ENCODE data around the gene PHF2.

Gene PHF2

DNA sequence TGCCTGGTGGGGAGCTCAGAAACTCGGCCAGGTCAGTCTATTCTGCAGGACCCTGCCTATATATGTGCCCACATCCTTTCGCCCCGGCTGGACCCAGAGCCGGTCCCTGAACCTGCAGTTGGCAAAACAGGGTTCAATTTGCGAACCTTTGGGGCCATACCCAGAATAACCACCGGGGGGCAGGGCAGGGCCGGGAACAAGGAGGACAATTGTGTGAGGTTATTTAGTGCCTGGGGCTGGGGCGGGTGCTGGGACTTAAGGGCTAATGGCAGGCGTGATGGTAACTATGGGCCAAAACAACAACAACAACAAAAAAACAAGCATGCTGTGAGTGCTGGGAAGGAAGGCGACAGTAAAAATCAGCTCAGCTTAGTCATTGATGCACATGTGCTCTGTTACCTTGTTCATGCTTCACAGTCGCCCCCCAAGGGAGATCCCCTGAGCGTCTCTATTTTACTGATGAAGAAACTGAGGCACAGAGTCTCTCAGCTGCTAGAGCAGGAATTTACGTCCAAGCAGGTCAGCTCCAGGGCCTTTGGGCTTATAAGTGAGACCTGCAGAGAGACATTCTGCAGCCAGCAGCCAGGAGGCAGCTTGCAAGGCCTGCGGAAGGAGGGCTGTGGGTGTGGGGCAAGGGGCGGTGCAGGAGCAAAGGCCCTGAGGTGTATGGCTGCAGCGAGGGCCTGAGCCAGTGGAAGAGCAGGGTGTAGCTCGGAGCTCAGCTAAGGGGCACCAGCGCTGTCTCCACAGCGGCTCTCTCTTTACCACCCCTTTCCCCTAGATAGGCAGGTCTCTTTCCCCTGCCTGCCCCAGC lies 106.0 kb downstream of the PHF2 start:
- DNase-seq = peak; percentile 28

- DNase-seq = no peak
These were observed 107.1 kb downstream of the PHF2 start for GRCh38 chr9:93683331-93684134.

GRCh38 chr9:93684161-93684765 lies 107.9 kb downstream of the PHF2 start:
- no peak for DNase-seq

DNA sequence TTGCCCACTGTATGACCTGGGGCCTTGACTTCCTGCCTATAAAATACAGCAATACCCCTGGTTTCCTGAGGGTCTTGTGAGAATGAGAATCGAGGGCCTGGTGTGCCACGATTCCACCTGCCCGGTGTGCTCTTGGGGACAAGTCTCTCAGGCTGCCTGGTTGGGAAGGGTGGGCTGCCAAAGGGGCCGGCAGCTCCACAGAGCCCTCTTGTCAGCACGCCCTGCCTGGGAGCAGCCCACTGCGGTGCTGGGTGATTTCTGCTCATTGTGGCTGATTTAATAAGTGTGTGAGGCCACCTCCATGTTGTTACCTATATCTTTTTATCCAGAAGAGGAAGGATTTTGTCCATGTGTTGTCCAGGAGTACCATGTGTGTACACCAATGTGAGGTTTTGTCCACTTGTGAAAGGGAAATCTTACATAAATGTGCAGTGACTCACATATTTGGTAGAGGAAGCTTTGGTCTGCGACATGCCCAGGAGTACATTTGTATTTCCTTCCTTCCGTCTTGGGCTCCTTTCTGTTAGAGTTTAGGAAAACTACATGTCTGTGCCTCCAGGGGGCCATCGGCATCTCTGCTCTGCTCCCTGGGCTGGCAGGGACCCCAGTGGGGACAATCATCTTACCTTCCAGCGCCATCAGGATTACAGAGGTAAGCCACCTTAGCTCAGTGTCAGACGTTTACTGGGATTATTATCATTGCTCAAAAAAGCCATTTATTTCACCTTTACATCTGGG lies 108.6 kb downstream of the PHF2 start:
- DNase-seq = no peak

- no peak for DNase-seq
These were observed 109.9 kb downstream of the PHF2 start for GRCh38 chr9:93686127-93686879.

DNA sequence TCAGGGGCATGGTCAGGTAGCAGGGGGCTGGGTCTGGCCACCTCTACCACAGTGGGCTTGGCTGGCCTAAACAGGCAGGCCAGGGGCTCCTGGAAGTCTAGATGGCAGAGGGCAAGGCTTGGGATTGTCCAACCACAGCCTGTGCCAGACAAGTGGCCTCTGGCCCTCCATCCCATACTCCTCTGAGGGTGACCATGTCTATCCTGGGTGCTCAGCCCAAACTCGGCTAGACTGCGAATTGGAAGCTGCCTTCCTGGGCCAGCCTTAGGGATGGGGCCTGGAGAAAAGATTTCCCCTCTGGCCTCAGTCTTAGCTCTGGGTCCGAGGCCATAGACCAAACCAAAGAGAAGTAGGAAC lies 110.5 kb downstream of the PHF2 start:
- DNase-seq = no peak

GRCh38 chr9:93690618-93691017 lies 114.2 kb downstream of the PHF2 start:
- no peak for DNase-seq

DNA sequence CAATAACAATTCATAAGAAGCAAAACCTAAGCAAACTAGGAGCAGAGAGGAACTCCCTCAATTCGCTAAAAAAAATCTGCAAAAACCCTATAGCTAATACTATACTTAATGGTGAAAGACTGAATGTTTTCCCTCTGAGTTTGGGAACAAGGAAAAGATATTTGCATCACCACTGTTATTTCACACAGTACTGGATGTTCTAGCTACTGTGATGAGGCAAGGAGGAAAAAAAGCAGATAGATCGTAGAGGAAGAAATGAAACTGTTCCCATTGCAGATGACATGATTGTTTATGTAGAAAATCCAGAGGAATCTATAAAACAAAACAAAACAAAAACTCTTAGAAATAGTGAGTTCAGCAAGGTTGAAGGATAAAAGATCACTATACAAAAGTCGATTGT lies 116.7 kb downstream of the PHF2 start:
- DNase-seq = no peak

GRCh38 chr9:93697352-93698139 lies 121.2 kb downstream of the PHF2 start:
- DNase-seq = no peak

- DNase-seq = no peak
These were observed 121.9 kb downstream of the PHF2 start for GRCh38 chr9:93698140-93698908.

DNA sequence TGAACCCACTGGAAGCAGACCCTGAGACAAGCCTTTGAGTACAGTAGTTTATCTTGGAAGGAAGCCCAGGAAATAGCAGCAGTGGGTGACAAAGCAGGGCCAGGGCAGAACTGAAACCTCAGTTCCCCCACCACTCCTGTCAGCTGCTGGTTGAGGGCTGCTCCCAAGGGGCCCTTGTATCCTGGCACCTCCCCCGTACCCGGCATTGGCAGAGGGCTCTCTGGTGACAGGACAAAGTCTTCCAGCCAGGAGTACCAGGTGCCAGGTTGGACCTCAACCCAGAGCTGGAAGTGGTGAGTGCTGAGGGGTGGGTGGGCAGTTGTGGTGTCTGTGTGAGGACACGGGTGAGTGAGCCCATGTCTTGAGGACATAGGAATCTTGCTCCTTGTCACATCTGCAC lies 123.3 kb downstream of the PHF2 start:
- DNase-seq = no peak

DNA sequence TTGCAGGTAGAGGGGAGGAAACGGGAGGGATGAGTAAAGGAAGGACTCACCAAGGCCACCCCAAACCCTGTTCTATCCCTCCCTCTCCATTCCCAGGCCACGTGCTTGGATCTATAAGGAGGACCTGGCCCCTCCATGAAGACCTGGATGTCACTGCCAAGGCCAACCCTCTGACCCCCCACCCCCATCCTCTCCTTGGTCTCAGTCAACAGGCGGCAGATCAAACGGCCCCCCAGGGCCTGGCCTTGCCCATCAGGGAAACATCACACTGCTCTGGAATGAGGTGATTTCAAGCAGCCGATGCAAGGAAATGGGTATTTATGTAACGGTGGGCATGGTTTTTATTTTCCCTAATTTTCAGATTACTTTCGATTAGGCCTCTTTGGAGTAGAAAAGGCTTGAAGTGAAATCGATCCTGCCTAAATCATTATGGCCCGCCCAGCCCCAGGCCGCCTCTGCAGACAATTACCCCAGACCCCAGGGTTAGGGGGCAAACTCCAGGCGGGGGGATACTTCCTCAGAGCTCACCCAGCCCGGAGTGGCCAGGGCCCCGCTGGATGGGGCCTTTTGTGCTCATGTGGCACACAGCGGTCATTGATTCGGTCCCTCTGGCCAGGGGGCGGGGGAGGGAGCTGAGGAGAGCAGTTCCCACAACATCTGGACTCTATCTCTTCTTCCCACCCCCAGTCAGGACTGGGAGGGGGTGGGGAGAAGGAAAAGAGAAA lies 125.3 kb downstream of the PHF2 start:
- no peak for DNase-seq

DNA sequence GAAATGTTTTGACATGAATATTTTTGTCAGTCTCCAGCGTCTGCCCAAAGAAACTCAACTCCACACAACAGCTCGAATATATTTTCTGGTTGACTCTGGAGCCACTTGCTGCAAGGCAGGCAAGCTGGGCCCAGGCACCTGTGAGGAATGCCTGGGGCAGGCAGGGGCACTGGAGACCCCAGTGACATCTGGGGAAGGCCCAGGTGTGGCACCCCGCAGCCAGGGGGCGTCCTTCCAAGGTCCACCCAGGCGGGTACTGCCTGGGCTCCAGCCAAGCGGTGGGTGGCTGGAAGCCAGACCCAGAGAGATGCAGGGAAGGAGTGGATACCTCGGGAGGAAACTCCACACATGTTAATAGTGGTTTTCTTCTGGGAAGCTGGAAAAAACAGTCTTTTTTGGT lies 125.9 kb downstream of the PHF2 start:
- DNase-seq = no peak

DNA sequence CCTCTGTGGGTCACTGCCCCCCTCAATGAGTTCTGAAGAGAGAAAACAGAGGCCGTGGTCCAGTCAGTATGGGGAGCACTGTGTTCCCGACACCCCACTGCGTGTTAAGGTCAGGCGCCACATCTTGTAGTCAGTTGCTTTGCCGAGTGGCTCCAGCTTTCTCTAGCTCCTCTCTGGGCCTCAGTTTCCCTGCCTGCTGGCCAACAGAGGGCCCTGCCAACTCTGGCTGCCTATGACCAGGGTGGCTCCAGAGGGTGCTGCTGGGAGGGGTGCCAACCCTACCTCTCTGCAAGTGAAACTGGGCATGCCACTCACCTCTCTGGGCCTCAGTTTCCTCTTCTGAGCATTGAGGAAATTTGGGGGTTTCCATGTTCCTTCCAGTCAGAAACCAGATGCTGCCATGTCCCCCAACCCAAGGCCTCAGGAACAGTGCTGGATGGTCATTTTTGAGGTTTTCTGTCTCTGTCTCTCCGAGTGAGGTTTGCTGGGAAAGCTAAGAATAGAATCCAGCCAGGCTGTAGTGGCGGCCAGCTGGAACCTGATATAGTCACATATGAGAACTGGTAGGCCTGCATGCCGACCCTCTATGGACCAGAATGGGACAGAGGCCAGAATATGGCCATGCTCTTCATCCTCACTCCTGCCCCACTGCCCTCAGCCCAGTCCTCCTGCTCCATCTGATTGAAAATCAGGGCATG lies 132.1 kb downstream of the PHF2 start:
- no peak for DNase-seq

DNA sequence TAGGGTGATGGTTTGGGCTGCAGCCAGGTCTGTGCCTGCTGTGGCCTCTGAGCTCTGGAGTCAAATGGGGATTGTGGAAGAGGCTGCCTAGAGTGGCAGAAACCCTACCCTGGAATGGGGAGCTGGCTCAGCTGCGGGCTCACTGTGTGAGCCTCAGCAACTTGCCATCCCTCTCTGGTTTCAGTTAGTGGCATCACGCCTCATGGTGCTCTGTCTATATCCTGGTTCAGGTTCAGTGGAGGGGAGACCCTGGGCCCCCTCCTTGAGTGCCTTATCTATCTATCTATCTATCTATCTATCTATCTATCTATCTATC lies 132.6 kb downstream of the PHF2 start:
- DNase-seq = no peak

GRCh38 chr9:93709600-93710369 lies 133.4 kb downstream of the PHF2 start:
- no peak for DNase-seq

DNA sequence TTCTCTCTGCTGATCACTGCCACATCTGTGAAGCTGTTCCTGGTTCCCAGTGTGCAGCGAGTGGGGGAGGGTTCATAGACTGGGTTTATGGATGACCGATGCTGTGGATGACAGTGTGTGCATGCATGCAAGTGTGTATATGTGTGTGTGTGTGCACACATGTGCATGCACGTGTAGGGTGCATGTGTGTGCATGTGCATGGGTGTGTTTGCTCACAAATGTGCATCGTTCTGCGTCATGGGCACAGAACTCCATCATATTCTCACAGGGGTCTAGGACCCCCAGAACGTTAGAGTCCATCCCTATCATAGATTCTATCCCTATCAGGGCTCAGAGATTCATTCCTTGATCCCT lies 134.0 kb downstream of the PHF2 start:
- DNase-seq = no peak

DNA sequence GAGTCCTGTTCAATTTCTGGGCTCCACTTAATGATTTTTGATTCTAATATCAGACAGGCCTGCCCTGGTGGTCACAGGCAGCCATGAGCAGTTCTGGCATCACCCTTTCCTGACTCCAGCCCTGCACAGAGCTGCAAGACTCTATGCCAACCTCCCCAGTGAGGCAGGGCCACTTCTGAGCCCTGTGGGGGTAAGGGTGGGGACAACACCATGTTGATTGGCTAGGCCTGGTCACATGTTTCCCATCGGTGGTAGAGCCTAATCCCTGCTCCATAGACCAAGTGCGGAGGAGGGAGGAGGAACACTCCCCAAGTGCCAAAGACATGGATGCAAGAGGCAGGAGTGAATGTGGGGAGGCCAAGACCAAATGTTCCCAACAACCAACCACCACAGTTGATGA lies 134.6 kb downstream of the PHF2 start:
- no peak for DNase-seq

- no peak for DNase-seq
These were observed 136.5 kb downstream of the PHF2 start for GRCh38 chr9:93712896-93713295.
